ENCODE data around the gene WIPF1.

The WIPF1 gene

DNA sequence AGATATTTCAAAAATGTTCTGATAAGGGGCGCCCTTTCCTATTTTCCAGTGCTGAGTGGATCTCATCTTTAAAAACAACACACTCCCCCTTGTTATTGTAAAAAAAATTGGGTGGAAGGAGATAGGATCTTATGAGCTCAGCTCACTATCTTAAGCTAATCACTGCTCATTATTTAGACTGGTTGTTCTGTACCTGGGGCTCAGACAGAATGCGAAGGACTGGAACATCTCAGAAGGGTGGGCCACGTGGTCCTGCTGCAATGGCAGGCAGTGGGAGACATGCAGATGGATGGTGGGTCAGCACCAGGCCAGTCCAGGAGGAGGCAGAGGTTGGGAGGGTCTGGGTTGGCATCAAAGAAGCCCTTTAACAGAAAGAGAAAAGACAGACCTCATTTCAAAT, 62.5 kb downstream of the WIPF1 start:
- ChIA-PET POLR2A (ENCODE audit: low non-redundant PET) (no interaction called here), CTCF (interaction anchor here (0.8 kb wide), 2 partner anchors 13 to 687 kb away, joined by 3 to 4 read pairs; no protein-coding TSS in a partner anchor)
- no peak overlapping the region for H3K27ac ChIP-seq
- TF ChIP-seq, protein P1, sequence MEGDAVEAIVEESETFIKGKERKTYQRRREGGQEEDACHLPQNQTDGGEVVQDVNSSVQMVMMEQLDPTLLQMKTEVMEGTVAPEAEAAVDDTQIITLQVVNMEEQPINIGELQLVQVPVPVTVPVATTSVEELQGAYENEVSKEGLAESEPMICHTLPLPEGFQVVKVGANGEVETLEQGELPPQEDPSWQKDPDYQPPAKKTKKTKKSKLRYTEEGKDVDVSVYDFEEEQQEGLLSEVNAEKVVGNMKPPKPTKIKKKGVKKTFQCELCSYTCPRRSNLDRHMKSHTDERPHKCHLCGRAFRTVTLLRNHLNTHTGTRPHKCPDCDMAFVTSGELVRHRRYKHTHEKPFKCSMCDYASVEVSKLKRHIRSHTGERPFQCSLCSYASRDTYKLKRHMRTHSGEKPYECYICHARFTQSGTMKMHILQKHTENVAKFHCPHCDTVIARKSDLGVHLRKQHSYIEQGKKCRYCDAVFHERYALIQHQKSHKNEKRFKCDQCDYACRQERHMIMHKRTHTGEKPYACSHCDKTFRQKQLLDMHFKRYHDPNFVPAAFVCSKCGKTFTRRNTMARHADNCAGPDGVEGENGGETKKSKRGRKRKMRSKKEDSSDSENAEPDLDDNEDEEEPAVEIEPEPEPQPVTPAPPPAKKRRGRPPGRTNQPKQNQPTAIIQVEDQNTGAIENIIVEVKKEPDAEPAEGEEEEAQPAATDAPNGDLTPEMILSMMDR (conservative IDR thresholded peaks at IDR 0.05; ENCODE audit: low read depth), result no peak
- DNase-seq (ENCODE audit: low spot score), result no peak

DNA sequence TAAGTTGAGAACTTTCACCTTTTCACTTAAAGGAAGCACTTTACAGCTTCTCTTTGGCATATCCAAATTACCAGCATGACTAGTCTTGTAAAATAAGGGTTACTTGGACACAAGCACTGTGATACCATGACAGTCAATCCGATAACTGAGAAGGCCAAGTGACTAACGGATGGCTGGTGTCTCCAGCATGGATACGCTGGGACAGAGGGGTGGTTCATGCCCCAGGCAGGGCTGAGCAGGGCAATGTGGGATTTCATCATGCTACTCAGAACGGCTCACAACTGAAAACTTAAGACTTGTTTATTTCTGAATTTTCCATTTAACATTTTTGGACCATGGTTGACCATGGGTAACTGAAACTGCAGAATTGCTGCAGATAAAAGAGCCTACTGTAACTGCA, 67.7 kb downstream of the WIPF1 start:
- ChIA-PET CTCF (interaction anchor here (0.6 kb wide), 1 partner anchor 27 kb away, joined by 3 read pairs; no protein-coding TSS in a partner anchor), POLR2A (ENCODE audit: low non-redundant PET) (no interaction called here)
- TF ChIP-seq, protein P1 (conservative IDR thresholded peaks at IDR 0.05; ENCODE audit: low read depth), result no peak
- no peak overlapping the region for H3K27ac ChIP-seq
- no peak for DNase-seq (ENCODE audit: low spot score)

DNA sequence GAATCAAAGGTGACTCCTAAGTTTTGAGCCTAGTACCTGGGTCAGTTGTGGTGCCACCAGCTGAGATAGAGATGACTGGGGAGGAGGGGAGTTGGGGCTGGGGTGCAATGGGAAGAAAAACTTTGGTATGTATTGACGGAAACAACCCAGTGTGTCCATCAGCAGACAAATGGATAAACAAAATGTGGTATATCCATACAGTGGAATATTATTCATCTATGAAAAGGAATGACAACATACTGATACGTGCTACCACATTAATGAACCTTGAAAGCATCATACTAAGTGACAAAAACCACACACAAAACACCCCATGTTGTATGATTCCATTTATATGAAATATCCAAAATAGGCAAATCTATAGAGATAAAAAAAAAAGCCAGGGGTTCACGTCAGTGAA, 69.6 kb downstream of the WIPF1 start:
- TF ChIP-seq, protein P1 (conservative IDR thresholded peaks at IDR 0.05; ENCODE audit: low read depth), result no peak
- CTCF ChIA-PET, result interaction anchor here (0.7 kb wide), 2 partner anchors 139 to 935 kb away, joined by 3 read pairs; no protein-coding TSS in a partner anchor

DNA sequence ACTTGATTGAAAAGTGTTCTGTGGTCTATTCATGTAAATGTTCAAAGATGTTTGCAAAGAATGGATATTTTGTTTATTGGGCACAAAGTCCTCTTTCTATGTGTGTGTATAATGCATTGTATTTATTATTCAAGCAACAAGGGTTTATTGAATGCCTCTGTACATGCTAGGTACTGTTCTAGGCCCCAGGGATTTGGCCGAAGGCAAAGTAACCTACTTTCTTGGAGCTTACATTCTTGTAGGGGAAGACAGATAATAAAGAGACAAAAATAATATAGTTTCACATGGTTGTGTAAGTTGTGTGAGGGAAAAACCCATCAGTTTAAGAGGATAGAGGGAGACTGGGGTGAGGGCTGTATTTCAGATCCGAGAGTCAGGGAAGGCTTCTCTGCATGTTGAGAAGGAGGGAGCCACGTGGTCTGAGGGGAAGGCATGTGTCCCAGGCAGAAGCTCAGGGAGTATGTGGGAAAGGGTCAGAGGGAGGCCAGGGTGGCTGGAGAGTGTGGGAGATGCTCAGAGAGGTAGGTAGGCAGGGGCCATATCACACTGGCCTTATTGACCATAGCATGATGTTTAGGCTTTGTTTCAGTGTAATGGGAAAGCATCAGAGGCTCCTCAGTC, 70.4 kb downstream of the WIPF1 start:
- TF ChIP-seq, protein P1 (conservative IDR thresholded peaks at IDR 0.05; ENCODE audit: low read depth), result no peak
- no peak for DNase-seq (ENCODE audit: low spot score)
- CTCF ChIA-PET, result interaction anchor here (0.7 kb wide), 1 partner anchor 139 kb away, joined by 3 read pairs; no protein-coding TSS in a partner anchor
- POLR2A ChIA-PET (ENCODE audit: low non-redundant PET), result no interaction called here
- no peak overlapping the region for H3K27ac ChIP-seq

More for the DNA sequence above, 69.6 kb downstream of the WIPF1 start:
- no peak overlapping the region for H3K27ac ChIP-seq
- DNase-seq (ENCODE audit: low spot score), result no peak
- POLR2A ChIA-PET (ENCODE audit: low non-redundant PET), result no interaction called here

DNA sequence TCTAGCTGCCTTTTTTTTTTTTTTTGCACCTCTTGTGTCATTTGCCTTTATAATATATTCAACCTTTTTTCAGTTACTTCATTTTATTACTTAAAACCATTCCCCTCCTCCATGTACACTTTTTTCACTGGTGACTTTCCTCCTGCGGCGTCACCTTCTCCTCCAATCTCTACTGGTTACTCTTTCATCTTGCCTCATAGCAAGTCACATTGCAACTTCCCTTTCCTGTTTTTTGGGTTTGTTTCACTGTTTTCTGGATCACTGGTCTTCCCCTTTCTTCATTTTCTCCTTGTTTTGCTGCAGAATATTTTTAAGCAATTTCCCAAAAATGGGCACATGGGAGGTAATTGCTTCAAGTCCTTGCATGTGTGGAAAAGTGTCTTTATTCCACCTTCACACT, 73.1 kb downstream of the WIPF1 start:
- TF ChIP-seq, protein P1 (conservative IDR thresholded peaks at IDR 0.05; ENCODE audit: low read depth), result no peak
- POLR2A ChIA-PET (ENCODE audit: low non-redundant PET), result no interaction called here
- DNase-seq (ENCODE audit: low spot score), result no peak
- CTCF ChIA-PET, result interaction anchor here (0.8 kb wide), 1 partner anchor 176 kb away, joined by 4 read pairs; no protein-coding TSS in a partner anchor
- no peak overlapping the region for H3K27ac ChIP-seq

DNA sequence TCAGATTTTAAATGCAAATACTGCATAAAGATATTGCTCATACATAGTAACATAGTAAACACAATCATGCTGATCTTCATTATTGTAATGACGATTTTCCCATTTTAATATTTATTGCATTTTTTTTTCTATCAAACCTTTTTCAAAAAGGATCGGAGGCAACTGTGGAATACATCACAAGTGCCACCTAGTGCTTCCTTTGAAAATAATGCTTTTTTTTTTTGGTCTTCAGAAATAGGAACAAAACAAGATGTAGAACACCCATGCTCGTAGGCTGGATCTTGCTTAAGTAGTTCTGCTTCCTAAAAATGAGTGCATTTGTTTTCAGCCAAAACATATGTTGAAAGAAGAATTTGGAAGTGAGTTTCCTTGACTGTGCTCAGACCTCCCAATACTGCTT, 75.1 kb downstream of the WIPF1 start:
- no peak for DNase-seq (ENCODE audit: low spot score)
- POLR2A ChIA-PET (ENCODE audit: low non-redundant PET), result no interaction called here
- TF ChIP-seq, protein P1 (conservative IDR thresholded peaks at IDR 0.05; ENCODE audit: low read depth), result peak; percentile 37
- CTCF ChIA-PET, result interaction anchor here (0.6 to 2.4 kb wide), 3 partner anchors 12 to 504 kb away, joined by 4 to 15 read pairs (median 6); no protein-coding TSS in a partner anchor
- no peak overlapping the region for H3K27ac ChIP-seq
